Measurements from ENCODE around the gene HMGN2. TPM values are rescaled to one million over a fixed set of nuclear protein-coding genes. Genes with fewer than 3 reads are reported as not detected.

Gene HMGN2
- polyA plus RNA-seq, 6 donors from 2014 or later = 939 to 1,353 (median 1,048) TPM

- H3K27ac Mint-ChIP-seq = peak overlapping the region in 1 of 6 donors; percentile 47
- H3K9me3 Mint-ChIP-seq = no peaks in the 10 kb centered on the region
- ATAC-seq (ENCODE audit: low read depth in 2 of 2) = no peak
- H3K27me3 Mint-ChIP-seq = peaks cover 0 to 18% (median 13%) of the 10 kb centered on the region in 3 donors
- no peak for DNase-seq
- H3K36me3 Mint-ChIP-seq = no peaks in the 10 kb centered on the region
- no peak overlapping the region for H3K4me3 Mint-ChIP-seq
- H3K4me1 Mint-ChIP-seq = peaks cover 2 to 4% (median 3%) of the 10 kb centered on the region in 3 donors
These were observed 51.9 kb downstream of the HMGN2 start for GRCh38 chr1:26524181-26524580.

Other genes with a start within 250 kb of the HMGN2 start
- 1 to 10 TPM; 2.5 to 8.2 (median 4.9) TPM for gene CEP85, start 238.2 kb upstream of the HMGN2 start, polyA plus RNA-seq (ENCODE audit: low read depth in 6 of 6)
- 1,000 to 10,000 TPM in 2 of 6 donors, 100 to 1,000 TPM in 4; 624 to 1,205 (median 832) TPM for gene SH3BGRL3, start 192.4 kb upstream of the HMGN2 start, polyA plus RNA-seq (ENCODE audit: low read depth in 6 of 6)
- gene UBXN11, start 165.8 kb upstream of the HMGN2 start, polyA plus RNA-seq (ENCODE audit: low read depth in 6 of 6) = 10 to 100 TPM in 2 of 6 donors, 1 to 10 TPM in 4; 4.3 to 15.7 (median 6.9) TPM
- over 10,000 TPM; 10,565 to 16,920 (median 13,137) TPM for gene CD52, start 154.5 kb upstream of the HMGN2 start, polyA plus RNA-seq (ENCODE audit: low read depth in 6 of 6)
- 1 to 10 TPM in 2 of 6 donors, under 1 TPM in 4; 0.06 to 1.8 (median 0.70) TPM for gene CRYBG2, start 118.3 kb upstream of the HMGN2 start, polyA plus RNA-seq (ENCODE audit: low read depth in 6 of 6)
- not detected for gene ZNF683, start 99.7 kb upstream of the HMGN2 start, polyA plus RNA-seq (ENCODE audit: low read depth in 6 of 6)
- gene LIN28A, start 61.6 kb upstream of the HMGN2 start, polyA plus RNA-seq (ENCODE audit: low read depth in 6 of 6) = not detected
- 10 to 100 TPM; 15.9 to 27.9 (median 21.9) TPM for gene DHDDS, start 40.1 kb upstream of the HMGN2 start, polyA plus RNA-seq (ENCODE audit: low read depth in 6 of 6)
- 100 to 1,000 TPM; 111 to 146 (median 126) TPM for gene RPS6KA1, start 57.3 kb downstream of the HMGN2 start, polyA plus RNA-seq (ENCODE audit: low read depth in 6 of 6)
- 10 to 100 TPM in 5 of 6 donors, 1 to 10 TPM in 1; 8.8 to 38.2 (median 18.9) TPM for gene ARID1A, start 223.6 kb downstream of the HMGN2 start, polyA plus RNA-seq (ENCODE audit: low read depth in 6 of 6)

Measured in naive B cell (primary cell).